ENCODE results near the gene NUAK1.

NUAK1 gene

GRCh38 chr12:106084014-106084671 is 54.6 kb downstream of the NUAK1 start:
- DNase-seq (ENCODE audit: low read depth in 2 of 2), result no peak

DNA sequence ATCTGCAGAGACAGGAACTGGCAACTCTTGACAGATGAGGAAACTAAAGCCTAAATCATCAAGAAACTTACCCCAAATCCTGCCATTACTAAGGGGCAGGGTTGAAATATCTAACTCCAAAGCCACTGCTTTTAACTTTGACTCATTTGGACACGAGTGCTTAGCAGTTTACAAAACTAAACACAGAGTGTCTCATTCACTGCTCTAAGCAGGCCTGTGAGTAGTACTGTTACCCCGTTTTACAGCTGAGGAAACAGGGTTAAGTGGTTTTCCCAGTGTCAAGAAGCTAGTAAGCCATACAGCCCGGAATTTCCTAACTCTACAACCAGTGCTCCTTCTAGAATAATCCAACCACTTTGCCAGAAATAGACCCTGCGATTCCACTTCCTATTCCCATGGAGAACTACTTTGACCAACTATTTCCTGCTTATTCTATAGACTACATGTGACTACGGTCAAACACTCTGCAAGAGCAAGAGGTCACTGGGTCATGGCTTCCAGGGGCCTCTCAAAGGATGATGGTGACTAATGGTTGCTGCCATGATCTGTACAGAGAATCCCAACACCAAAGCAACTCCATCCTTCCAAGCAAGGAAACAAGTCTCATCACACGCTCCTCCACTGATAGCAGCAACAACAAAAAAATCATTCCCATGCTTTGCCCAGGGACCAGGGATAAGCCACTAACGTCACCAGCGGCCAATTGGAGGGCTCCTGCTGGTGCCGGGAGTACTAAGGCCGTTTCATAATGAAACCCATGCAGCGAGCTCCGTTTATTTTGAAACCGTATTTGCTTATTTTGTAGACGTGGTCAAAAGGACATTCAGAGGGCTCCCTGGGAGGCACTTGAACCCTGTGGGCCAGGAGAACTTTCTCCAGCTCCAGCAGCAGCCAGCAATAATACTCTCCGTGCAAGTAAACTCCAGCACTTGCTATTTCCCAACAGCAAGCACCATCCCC is 56.3 kb downstream of the NUAK1 start:
- no peak for DNase-seq (ENCODE audit: low read depth in 2 of 2)

GRCh38 chr12:106081606-106082005 is 57.1 kb downstream of the NUAK1 start:
- no peak for DNase-seq (ENCODE audit: low read depth in 2 of 2)

DNA sequence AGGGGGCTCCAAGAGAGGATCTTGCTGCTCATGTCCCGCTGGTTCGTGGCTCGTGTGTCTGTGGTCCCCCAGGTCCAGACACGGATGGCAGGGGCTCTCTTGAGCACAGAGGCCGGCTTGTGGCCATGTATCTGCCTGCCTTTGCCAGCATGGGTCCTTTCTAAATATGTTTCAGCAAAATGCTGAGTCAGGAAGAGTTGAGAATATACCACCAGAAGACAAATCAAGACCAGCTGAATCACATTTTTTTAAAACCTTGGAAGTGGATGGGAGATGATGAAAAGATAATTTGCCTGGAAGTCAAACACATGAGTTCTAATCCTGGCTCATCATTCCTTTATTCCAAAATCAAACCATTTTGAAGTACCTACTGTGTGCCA is 58.0 kb downstream of the NUAK1 start:
- DNase-seq (ENCODE audit: low read depth in 2 of 2), result no peak

GRCh38 chr12:106080041-106080790 is 58.5 kb downstream of the NUAK1 start:
- DNase-seq (ENCODE audit: low read depth in 2 of 2), result no peak

GRCh38 chr12:106079148-106079738 is 59.5 kb downstream of the NUAK1 start:
- DNase-seq (ENCODE audit: low read depth in 2 of 2), result no peak

DNA sequence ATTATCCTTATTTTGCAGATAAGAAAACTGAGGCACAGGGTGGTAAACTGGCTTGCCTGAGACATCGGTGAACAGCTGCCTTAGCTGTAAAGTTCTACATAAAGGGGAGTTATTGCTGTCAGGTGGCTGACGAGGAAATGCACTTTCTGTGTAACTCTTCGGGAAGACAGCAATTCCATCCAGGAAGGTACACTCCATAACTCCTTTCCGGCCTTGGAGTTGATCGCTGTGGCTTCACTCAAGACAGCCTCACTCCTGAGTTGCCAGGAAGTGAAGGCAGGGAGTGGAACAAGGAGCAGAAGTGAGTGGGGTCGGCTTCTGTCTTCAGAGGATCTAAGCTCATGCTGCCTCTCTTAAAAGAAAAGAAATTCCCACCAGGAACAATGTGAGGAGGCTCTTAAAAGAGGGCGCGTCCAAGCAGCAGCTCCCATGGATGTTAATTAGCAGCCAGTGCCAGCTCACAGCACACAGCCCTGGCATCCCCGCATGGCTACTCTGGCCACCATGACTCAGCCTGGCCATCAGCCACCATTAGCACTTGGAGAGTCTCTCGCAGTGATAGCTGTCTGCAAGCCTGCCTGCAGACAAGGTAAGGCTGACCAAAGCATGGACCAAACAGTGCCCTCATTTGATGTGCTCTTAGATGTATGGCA is 60.3 kb downstream of the NUAK1 start:
- no peak for DNase-seq (ENCODE audit: low read depth in 2 of 2)

GRCh38 chr12:106074706-106075392 is 63.9 kb downstream of the NUAK1 start:
- DNase-seq (ENCODE audit: low read depth in 2 of 2), result no peak

GRCh38 chr12:106074361-106074705 is 64.4 kb downstream of the NUAK1 start:
- no peak for DNase-seq (ENCODE audit: low read depth in 2 of 2)

GRCh38 chr12:106073179-106073578 is 65.6 kb downstream of the NUAK1 start:
- no peak for DNase-seq (ENCODE audit: low read depth in 2 of 2)

DNA sequence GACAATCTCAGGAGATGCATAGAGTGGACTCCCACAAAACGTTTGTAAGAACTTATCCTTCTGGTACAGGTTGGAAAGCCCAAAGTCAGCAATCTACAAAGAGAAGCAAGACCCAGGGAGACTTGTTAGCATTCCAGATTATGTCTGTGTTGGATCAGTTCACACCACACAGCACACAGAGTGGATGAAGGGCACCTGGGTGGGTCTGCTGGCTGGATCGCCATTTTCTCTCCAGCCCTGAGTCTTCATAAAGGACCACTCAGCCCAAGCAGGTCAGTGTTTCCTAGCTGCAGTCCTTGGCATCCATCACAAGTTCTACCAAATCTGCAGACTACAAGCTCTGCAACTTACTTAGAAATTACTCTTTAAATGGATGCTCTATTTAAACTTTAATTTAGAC is 66.0 kb downstream of the NUAK1 start:
- DNase-seq (ENCODE audit: low read depth in 2 of 2), result no peak

GRCh38 chr12:106071686-106072085 is 67.1 kb downstream of the NUAK1 start:
- DNase-seq (ENCODE audit: low read depth in 2 of 2), result no peak

GRCh38 chr12:106070611-106071010 is 68.1 kb downstream of the NUAK1 start:
- no peak for DNase-seq (ENCODE audit: low read depth in 2 of 2)

DNA sequence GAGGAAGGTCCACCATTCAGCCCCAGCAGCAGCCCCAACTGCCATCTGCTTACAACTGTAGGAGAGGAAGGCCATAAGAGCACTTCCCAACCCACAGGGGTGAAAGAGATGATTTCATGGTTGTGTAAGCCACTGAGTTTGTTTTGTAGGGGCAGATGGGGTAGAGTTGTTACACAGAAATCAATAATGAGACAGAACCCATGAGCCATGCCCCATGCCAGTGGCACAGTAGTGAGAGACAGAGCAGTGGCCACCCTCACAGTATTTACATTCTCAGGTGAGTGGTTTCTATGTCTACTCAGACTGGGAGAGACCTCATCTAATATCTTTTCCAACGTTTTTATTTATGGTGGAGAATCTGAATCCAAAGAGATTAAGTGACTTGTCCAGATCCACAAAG is 68.6 kb downstream of the NUAK1 start:
- no peak for DNase-seq (ENCODE audit: low read depth in 2 of 2)

DNA sequence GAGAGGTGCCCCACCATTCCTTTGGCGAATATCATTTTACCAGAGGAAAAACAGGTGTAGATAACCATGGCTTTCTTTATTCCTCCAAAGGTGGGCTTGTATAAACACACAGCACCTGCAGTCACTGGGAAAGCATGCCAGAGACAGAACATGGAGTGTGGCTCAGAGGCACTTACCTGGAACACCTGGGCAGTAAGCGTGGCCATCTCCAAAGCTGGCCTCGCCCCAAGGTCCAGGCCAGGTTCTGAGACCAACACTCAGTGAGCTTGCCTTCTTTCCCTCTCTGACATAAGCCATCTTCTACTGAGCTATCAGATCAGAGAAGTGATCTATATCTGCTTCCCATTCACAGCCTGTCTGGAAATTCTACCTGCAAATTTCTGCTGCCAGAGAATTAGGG is 70.5 kb downstream of the NUAK1 start:
- DNase-seq (ENCODE audit: low read depth in 2 of 2), result no peak

DNA sequence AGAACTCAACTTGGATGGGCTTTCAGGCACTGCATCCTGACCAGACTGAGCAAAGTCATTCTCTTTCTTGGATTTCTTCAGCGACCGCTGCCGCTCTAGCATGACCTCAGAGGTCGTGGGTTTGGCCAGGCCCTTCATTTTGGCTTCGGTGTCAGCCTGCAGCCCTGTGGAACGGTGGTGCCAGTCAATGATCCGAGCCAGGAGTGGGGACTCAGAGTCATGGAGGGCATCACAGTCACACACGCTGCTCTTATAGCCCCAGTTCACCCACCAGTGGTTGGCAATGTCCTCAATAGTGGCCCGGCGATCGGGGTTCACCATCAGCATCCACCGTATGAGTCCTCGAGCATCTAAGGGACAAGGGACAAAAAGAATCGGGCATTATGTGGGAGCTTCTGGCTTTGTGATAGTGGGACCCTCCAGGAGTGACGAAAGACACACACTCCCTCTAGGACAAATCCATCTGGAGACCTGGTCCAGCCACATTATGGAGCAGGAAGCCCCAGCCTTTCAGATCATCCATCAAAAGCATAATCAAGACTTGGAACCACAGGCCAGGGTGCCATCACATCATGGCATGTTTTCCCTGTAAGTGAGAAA is 71.0 kb downstream of the NUAK1 start:
- DNase-seq (ENCODE audit: low read depth in 2 of 2), result no peak

- no peak for DNase-seq (ENCODE audit: low read depth in 2 of 2)
Observed at GRCh38 chr12:106066726-106067325, 71.9 kb downstream of the NUAK1 start.

DNA sequence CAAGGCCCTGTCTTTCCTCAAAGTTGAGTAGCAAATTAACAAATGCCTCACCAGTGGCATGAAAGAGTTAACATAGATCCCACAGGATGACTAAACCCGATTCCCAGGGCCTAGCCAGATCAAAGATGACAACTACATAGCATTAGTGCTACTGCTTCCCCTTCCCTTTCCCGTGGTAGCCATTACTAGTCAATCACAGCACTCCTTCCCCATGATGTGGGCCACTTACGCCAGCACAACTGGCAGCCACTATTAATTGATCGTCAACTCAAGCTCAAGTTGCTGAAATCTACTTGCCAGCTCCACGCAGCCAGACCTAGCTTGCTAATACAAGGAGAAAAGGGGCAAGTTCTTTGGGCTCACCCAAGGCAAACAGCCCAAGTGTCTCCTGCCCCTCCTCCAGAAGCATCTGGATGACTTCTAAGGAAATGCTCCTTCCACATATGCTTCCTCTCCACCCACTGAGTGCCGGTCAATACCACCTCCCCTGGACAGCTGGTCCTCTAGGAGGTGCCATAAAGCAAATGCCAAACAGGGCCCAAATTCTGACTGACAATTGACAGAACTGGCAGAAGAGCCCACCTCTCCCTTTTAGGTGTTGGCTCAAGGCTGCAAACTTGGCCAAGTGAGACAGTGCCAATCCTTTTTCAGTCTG is 72.6 kb downstream of the NUAK1 start:
- no peak for DNase-seq (ENCODE audit: low read depth in 2 of 2)

GRCh38 chr12:106065506-106065905 is 73.2 kb downstream of the NUAK1 start:
- no peak for DNase-seq (ENCODE audit: low read depth in 2 of 2)

- no peak for DNase-seq (ENCODE audit: low read depth in 2 of 2)
Observed at GRCh38 chr12:106064721-106065021, 74.1 kb downstream of the NUAK1 start.
